Muscle of leg (tissue), 11 donors: ENCODE data around the gene TCF7. TPM values are rescaled to one million over a fixed set of nuclear protein-coding genes. Genes with fewer than 3 reads are reported as not detected.

Experiments used
- DNase-seq: peaks from one replicate; pipeline ENCODE4 v3.0.0; 2013
- H3K27ac ChIP-seq: one replicate; pipeline ENCODE4 v1.5.1; 2013; ENCODE audit warnings: mild to moderate bottlenecking, low read length, control low read depth
- H3K27me3 ChIP-seq: one replicate; pipeline ENCODE4 v1.6.1; 2013; ENCODE audit warnings: low read length; ENCODE audit not compliant: control insufficient read depth, insufficient read depth
- H3K36me3 ChIP-seq: one replicate; pipeline ENCODE4 v1.6.1; 2013; ENCODE audit warnings: low read length; ENCODE audit not compliant: control insufficient read depth, insufficient read depth
- H3K4me1 ChIP-seq: one replicate; pipeline ENCODE4 v1.6.1; 2013; ENCODE audit warnings: low read length; ENCODE audit not compliant: control insufficient read depth, insufficient read depth
- H3K4me3 ChIP-seq: one replicate; pipeline ENCODE4 v1.5.1; 2013; ENCODE audit warnings: low read length, control low read depth
- H3K9me3 ChIP-seq: replicated peaks from 2 replicates; pipeline ENCODE4 v1.6.1; 2013; ENCODE audit warnings: low read depth, low read length; ENCODE audit not compliant: control insufficient read depth
- WGBS: methylation state at CpG from one replicate; pipeline ENCODE4 v1.1.5; 2013; ENCODE audit warnings: missing lambda C conversion rate; ENCODE audit not compliant: insufficient coverage; 5-methylcytosine and 5-hydroxymethylcytosine counted together
- polyA plus RNA-seq, 8 donors: library from polyadenylated mRNA; unstranded; fragments of 120-200 nt; gene quantifications; one replicate each; pipeline versions ENCODE4 v1.2.1 to v1.2.3, GENCODE V29; 2013; ENCODE audit warnings: inconsistent platforms in 1 of 8, low replicate concordance in 1 of 8; ENCODE audit not compliant: insufficient read length in 8 of 8, insufficient read depth in 1 of 8
- total RNA-seq: library from RNA; stranded (reverse); fragments of 120-200 nt; gene quantifications from one replicate; pipeline ENCODE4 v1.2.4, GENCODE V29; 2013

The TCF7 gene
- total and polyA plus RNA-seq, 9 donors: 0.84 to 4.7 (median 2.0) TPM

GRCh38 chr5:134162592-134162991 lies 48.1 kb downstream of the TCF7 start:
- Histone ChIP-seq H3K9me3 (peaks cover 7% of the 10 kb centered on the region), H3K27me3 (no peaks in the 10 kb centered on the region), H3K36me3 (peaks cover 27% of the 10 kb centered on the region), H3K4me1 (no peaks in the 10 kb centered on the region), H3K27ac (no peak overlapping the region), H3K4me3 (no peak overlapping the region)
- WGBS: no CpG with 5 or more reads among the region's 5 CpGs
- DNase-seq: no peak

GRCh38 chr5:134171972-134172371 lies 57.5 kb downstream of the TCF7 start:
- Histone ChIP-seq H3K9me3 (no peaks in the 10 kb centered on the region), H3K4me1 (no peaks in the 10 kb centered on the region), H3K27me3 (no peaks in the 10 kb centered on the region), H3K27ac (no peak overlapping the region), H3K4me3 (no peak overlapping the region), H3K36me3 (peaks cover 35% of the 10 kb centered on the region)
- no peak for DNase-seq
- WGBS: 98% methylated on average over 3 of the region's 4 CpGs

DNA sequence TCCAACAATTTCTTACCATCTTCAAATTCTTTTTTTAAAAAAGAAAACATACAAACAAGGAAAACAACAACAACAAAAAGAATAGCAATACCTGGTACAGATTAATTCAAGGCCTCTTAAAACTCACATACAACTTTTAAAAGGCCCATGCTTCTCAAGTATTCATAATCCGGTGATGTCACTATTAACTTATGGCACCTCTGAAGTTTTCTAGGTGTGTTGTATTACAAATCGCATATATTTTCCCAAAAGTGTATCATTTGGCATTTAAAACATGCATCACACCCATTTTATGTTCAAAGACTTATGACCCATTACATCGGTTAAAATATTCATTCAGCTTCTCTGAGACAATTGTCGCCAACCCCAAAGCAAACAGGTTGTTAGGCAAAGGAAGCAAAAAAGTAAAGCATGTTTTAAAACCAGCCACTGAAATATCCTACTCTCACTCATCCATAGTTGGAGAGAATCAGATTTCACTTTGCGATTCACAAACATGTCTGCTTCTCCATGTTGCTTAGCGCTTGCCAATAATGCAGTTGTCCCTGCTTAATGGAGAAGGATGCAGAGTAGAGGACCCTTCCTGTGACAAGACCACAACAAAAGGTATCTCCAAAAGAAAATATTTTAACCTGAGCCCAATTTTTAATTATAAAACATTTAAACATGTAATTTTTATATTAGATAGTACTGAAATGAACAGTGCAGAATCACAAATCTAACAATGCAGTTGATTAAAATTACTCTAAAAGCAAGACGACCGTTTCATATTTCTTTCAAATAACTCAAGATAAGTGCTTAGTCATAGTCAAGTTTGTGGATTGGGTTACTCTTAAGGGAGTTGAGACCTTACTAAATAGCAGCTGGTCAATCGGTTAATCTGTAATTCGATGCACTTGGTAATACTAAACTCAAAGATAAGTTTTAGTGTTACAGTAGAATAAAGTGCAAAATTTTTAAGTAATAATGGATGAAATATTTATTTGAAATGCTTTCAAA lies 60.7 kb downstream of the TCF7 start:
- DNase-seq: peak; percentile 61
- Histone ChIP-seq H3K4me1 (peaks cover 9% of the 10 kb centered on the region), H3K9me3 (no peaks in the 10 kb centered on the region), H3K27ac (peak overlapping the region; percentile 98), H3K4me3 (peak overlapping the region; percentile 99), H3K27me3 (no peaks in the 10 kb centered on the region), H3K36me3 (peaks cover 23% of the 10 kb centered on the region)
- no CpG with 5 or more reads among the region's 10 CpGs for WGBS

- peak; percentile 12 for DNase-seq
- Histone ChIP-seq H3K4me1 (peaks cover 9% of the 10 kb centered on the region), H3K36me3 (peaks cover 18% of the 10 kb centered on the region), H3K4me3 (peak overlapping the region; percentile 99), H3K27ac (peak overlapping the region; percentile 98), H3K9me3 (no peaks in the 10 kb centered on the region), H3K27me3 (no peaks in the 10 kb centered on the region)
- WGBS: under 1% methylated on average over 26 of the region's 31 CpGs
Measured at GRCh38 chr5:134175921-134176510, 61.5 kb downstream of the TCF7 start.

- H3K4me3 ChIP-seq: peak within 1 kb of the TSS; percentile 99
- under 1% methylated on average over 89 of the region's 92 CpGs for WGBS
- peak; percentile 93 for DNase-seq
- H3K4me1 ChIP-seq: peaks cover 9% of the 10 kb centered on the region
- H3K36me3 ChIP-seq: peaks cover 10% of the 10 kb centered on the region
- no peaks in the 10 kb centered on the region for H3K27me3 ChIP-seq
- peak within 1 kb of the TSS; percentile 98 for H3K27ac ChIP-seq
- H3K9me3 ChIP-seq: no peaks in the 10 kb centered on the region
Measured at GRCh38 chr5:134176511-134177368, 62.3 kb downstream of the TCF7 start, which contains the start of gene SKP1. TSS of gene SKP1 (minus strand) at chr5:134176950. CDS start at chr5:134174022, 2,928 bp downstream.

DNA sequence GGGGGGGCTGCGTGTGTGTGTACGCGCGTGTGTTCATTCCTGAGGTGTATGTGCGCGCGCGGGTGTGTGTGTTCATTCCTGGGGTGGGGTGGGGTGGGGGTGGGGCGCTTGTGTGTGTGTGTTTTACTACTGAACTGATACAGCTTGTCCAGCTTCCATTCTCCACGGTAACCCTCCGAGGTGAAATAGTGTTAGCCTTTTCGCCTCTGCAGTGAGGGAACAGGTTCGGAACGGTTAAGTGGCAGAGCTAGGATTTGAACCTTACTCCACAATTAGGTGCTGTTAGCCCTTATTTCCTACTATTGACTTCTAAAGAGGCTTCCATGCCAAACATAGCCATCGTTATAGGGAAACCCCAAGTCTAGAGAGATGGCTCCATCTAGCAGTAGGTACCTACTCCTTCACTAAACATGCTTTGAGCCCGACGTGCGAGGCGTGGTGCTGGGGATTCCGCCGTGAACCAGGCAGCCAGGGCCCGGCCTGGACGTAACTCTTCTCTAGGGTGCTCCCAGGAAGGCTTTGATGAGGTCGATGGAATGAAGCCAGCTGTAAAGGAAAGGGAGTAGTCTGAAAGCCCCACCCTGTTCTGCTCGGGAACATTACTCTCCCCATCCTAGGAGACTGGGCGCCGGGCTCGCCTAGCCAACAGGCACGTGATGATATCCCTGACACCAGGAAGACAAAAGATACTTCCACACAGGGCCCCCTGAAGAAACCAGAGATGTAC lies 63.1 kb downstream of the TCF7 start:
- 5% methylated on average over 7 of the region's 29 CpGs for WGBS
- peak; percentile 70 for DNase-seq
- no peaks in the 10 kb centered on the region for H3K27me3 ChIP-seq
- H3K27ac ChIP-seq: peak overlapping the region; percentile 98
- no peaks in the 10 kb centered on the region for H3K9me3 ChIP-seq
- H3K36me3 ChIP-seq: peaks cover 4% of the 10 kb centered on the region
- H3K4me3 ChIP-seq: peak overlapping the region; percentile 99
- H3K4me1 ChIP-seq: peaks cover 9% of the 10 kb centered on the region

- no peaks in the 10 kb centered on the region for H3K9me3 ChIP-seq
- no peaks in the 10 kb centered on the region for H3K27me3 ChIP-seq
- WGBS: 70% methylated on average over 2 of the region's 3 CpGs
- DNase-seq: no peak
- H3K36me3 ChIP-seq: peaks cover 3% of the 10 kb centered on the region
- H3K4me3 ChIP-seq: no peak overlapping the region
- H3K27ac ChIP-seq: peak overlapping the region; percentile 98
- peaks cover 9% of the 10 kb centered on the region for H3K4me1 ChIP-seq
Measured at GRCh38 chr5:134178096-134178419, 63.6 kb downstream of the TCF7 start.

- no peaks in the 10 kb centered on the region for H3K9me3 ChIP-seq
- H3K36me3 ChIP-seq: no peaks in the 10 kb centered on the region
- peaks cover 7% of the 10 kb centered on the region for H3K4me1 ChIP-seq
- H3K27me3 ChIP-seq: no peaks in the 10 kb centered on the region
- no peak for DNase-seq
- H3K4me3 ChIP-seq: no peak overlapping the region
- no peak overlapping the region for H3K27ac ChIP-seq
Measured at GRCh38 chr5:134183481-134183880, 69.0 kb downstream of the TCF7 start.

DNA sequence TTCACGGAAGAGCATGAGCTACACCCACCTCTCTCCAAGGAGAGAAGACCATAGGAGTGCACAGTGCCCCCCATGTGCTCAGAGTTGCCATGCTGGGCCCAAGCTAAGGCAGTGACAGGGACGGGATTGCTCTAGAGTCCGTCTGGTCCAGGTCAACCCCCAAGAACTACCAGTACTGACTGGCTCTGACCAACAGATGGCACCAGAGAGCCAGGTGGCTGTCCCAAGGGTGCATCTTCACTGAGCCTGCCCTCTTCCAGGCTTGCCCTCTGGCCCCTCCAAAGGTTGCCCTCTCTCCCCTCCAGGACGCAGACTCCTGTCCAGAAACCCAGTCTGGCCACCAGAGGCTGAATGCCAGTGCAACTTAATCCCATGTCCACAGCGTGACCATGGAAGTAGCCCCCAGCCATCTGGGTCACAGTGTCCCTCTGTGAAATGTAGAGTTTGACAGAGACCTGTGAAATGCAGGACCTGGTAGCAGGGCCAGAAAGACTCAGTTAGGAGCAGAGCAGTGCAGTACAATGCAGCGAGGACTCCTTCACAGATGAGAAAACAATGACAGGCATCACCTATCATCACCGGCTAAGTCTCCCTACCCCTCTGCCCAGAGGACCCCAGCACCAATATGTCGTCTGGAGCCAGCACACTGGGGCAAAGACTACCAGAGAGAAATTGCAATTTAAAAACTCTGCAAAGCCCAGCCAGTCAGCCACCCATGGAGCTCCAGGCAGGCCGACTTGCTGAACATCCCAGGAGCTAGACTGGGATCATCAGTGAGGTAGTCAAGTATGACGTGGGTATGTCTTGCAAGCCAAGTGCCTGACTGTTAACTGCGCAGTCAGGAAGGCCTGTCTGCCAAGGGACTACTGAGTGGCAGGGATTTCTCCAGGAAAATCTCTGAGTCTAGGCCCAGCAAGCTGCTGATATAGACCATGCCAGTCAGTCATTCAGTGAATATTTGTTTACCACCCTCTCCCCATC lies 70.0 kb downstream of the TCF7 start:
- Histone ChIP-seq H3K27me3 (no peaks in the 10 kb centered on the region), H3K4me1 (peaks cover 10% of the 10 kb centered on the region), H3K27ac (no peak overlapping the region), H3K4me3 (no peak overlapping the region), H3K36me3 (no peaks in the 10 kb centered on the region), H3K9me3 (no peaks in the 10 kb centered on the region)
- DNase-seq: peak; percentile 61
- 36% methylated on average over 6 of the region's 11 CpGs for WGBS
